ENCODE measurements around the gene MSANTD1.

- TF ChIP-seq CTCF (IDR thresholded peaks at IDR 0.05; ENCODE audit: control extremely low read depth in 1 of 3, insufficient read depth in 1 of 3, low read depth in 1 of 3, low read length in 3 of 3) (no peak), TEAD4 (IDR thresholded peaks at IDR 0.05; ENCODE audit: low read depth, low read length) (no peak), BRCA1 (IDR thresholded peaks at IDR 0.05; ENCODE audit: low read depth, low read length) (no peak), JUND (IDR thresholded peaks at IDR 0.05; ENCODE audit: low read length) (no peak), POLR2A (IDR thresholded peaks at IDR 0.05; ENCODE audit: control extremely low read depth in 1 of 2, low read depth in 2 of 2, low read length in 2 of 2) (no peak), RNF2 (IDR thresholded peaks at IDR 0.05; ENCODE audit: borderline replicate concordance, low read depth, low read length, missing control alignments, poor library complexity, severe bottlenecking) (no peak)
Observed at GRCh38 chr4:3297066-3297859, 48.3 kb downstream of the MSANTD1 start.

All from H1 (cell line).